Thyroid gland (tissue), 4 donors: ENCODE results near the gene OR6F1. TPM values are rescaled to one million over a fixed set of nuclear protein-coding genes. Genes with fewer than 3 reads are reported as not detected.
"Not testable (repeated sequence)": the region's sequence is repeated elsewhere in the genome, so short reads cannot be mapped to it uniquely, and the experiment has no call there.

ENCODE experiments used
- DNase-seq, 2 donors: peaks; one replicate each; pipeline ENCODE4 v3.0.0-alpha.2; 2019
- H3K27ac ChIP-seq, 3 donors: fragments of 200-600 bp; sonication (generic); 1 replicate in 2 of 3; 2 replicates in 1 of 3; pipeline ENCODE4 v1.5.1; 2016 to 2019; ENCODE audit warnings: mild to moderate bottlenecking in 1 of 3, moderate library complexity in 1 of 3
- H3K27me3 ChIP-seq: fragments of 200-600 bp; sonication (generic); one replicate; pipeline ENCODE4 v1.5.1; 2019
- H3K36me3 ChIP-seq, 2 donors: fragments of 200-600 bp; sonication (generic); one replicate each; pipeline ENCODE4 v1.5.1; 2016 to 2019
- H3K4me1 ChIP-seq, 2 donors: fragments of 200-600 bp; sonication (generic); one replicate each; pipeline ENCODE4 v1.5.1; 2017 to 2019
- H3K4me3 ChIP-seq, 3 donors: fragments of 200-600 bp; sonication (generic); replicated peaks in 1 of 3; 1 replicate in 2 of 3; 2 replicates in 1 of 3; pipeline ENCODE4 v1.5.1; 2016; ENCODE audit warnings: mild to moderate bottlenecking in 1 of 3
- H3K9me3 ChIP-seq: fragments of 200-600 bp; sonication (generic); one replicate; pipeline ENCODE4 v1.5.1; 2017
- CTCF ChIP-seq, 6 experiments: fragments of 200-600 bp in 3 of 6; fragments of 450-650 bp in 3 of 6; sonication (generic) in 3 of 6; IDR thresholded peaks; one replicate each; pipeline ENCODE4 v1.5.1; 2016 to 2019; ENCODE audit warnings: antibody characterized with exemption in 6 of 6, mild to moderate bottlenecking in 2 of 6, inconsistent platforms in 1 of 6, moderate library complexity in 1 of 6
- POLR2A ChIP-seq, 2 donors: fragments of 450-650 bp; IDR thresholded peaks; one replicate each; pipeline ENCODE4 v1.6.1; 2017; ENCODE audit warnings: antibody characterized with exemption in 2 of 2, mild to moderate bottlenecking in 2 of 2, moderate library complexity in 1 of 2
- WGBS, 2 donors: methylation state at CpG; one replicate each; pipeline ENCODE4 v1.1.5; 2017; 5-methylcytosine and 5-hydroxymethylcytosine counted together
- intact Hi-C: fragments of 100-400 bp; cut with DNase I; formaldehyde crosslinking; loops from one replicate; pipeline ENCODE4 v1.15.1; 2023
- total RNA-seq, 4 donors: library from RNA; depleted of rRNA; stranded (reverse); fragments of >200 nt; gene quantifications; one replicate each; pipeline ENCODE4 v1.2.3, GENCODE V29; 2016

OR6F1 gene
- total RNA-seq, 4 donors from 2014 or later: not detected

- Histone ChIP-seq H3K9me3 (no peaks in the 10 kb centered on the region), H3K4me3 (no peak within 1 kb of the TSS), H3K27ac (no peak within 1 kb of the TSS), H3K36me3 (no peaks in the 10 kb centered on the region), H3K27me3 (no peaks in the 10 kb centered on the region), H3K4me1 (no peaks in the 10 kb centered on the region)
- TF ChIP-seq CTCF (IDR thresholded peaks at IDR 0.05) (no peak), POLR2A (IDR thresholded peaks at IDR 0.05) (no peak)
- DNase-seq: no peak
- 98 to 100% methylated on average over 1 of the region's 1 CpG for WGBS, 2 donors
- intact Hi-C loops: no loop called here
Observed at GRCh38 chr1:247738315-247738714, 21.9 kb upstream of the OR6F1 start, which contains the start of gene OR14K1. Gene OR14K1 (plus strand): TSS chr1:247738615. CDS start chr1:247738615, 0 bp downstream.

- Histone ChIP-seq H3K27me3 (no peaks in the 10 kb centered on the region), H3K36me3 (no peaks in the 10 kb centered on the region), H3K4me3 (no peak overlapping the region), H3K4me1 (no peaks in the 10 kb centered on the region), H3K9me3 (no peaks in the 10 kb centered on the region), H3K27ac (no peak overlapping the region)
- 94 to 96% methylated on average over 4 of the region's 4 CpGs for WGBS, 2 donors
- no peak for DNase-seq
- intact Hi-C loops: no loop called here
- TF ChIP-seq CTCF (IDR thresholded peaks at IDR 0.05) (no peak), POLR2A (IDR thresholded peaks at IDR 0.05) (no peak)
Observed at GRCh38 chr1:247721222-247721621, 4.8 kb upstream of the OR6F1 start.

- Histone ChIP-seq H3K27ac (no peak overlapping the region), H3K27me3 (no peaks in the 10 kb centered on the region), H3K36me3 (no peaks in the 10 kb centered on the region), H3K9me3 (no peaks in the 10 kb centered on the region), H3K4me1 (no peaks in the 10 kb centered on the region), H3K4me3 (no peak overlapping the region)
- intact Hi-C loops: no loop called here
- TF ChIP-seq CTCF (IDR thresholded peaks at IDR 0.05) (no peak), POLR2A (IDR thresholded peaks at IDR 0.05) (no peak)
- DNase-seq: no peak
- 90 to 96% methylated on average over 7 of the region's 7 CpGs for WGBS, 2 donors
Observed at GRCh38 chr1:247713753-247714152, 2.7 kb downstream of the OR6F1 start.

GRCh38 chr1:247710681-247711080 is 5.8 kb downstream of the OR6F1 start:
- H3K27ac ChIP-seq, DNase-seq, H3K36me3 ChIP-seq, intact Hi-C loops, H3K27me3 ChIP-seq, H3K4me3 ChIP-seq, H3K9me3 ChIP-seq, H3K4me1 ChIP-seq: not testable (repeated sequence)
- 95 to 96% methylated on average over 8 of the region's 8 CpGs for WGBS, 2 donors

- H3K9me3 ChIP-seq: no peaks in the 10 kb centered on the region
- H3K36me3 ChIP-seq: no peaks in the 10 kb centered on the region
- TF ChIP-seq POLR2A (IDR thresholded peaks at IDR 0.05) (no peak), CTCF (IDR thresholded peaks at IDR 0.05) (no peak)
- H3K27ac ChIP-seq: no peak overlapping the region
- DNase-seq: no peak
- no peaks in the 10 kb centered on the region for H3K4me1 ChIP-seq
- no peak overlapping the region for H3K4me3 ChIP-seq
- no peaks in the 10 kb centered on the region for H3K27me3 ChIP-seq
- intact Hi-C loops: no loop called here
- WGBS, 2 donors: 75 to 83% methylated on average over 1 of the region's 1 CpG
Observed at GRCh38 chr1:247701338-247701737, 15.1 kb downstream of the OR6F1 start.
